GM12873 (cell line): Measurements from ENCODE around the gene ACSS2.

Source experiments
- CTCF ChIP-seq: IDR thresholded peaks from 2 replicates; pipeline ENCODE4 v1.5.1; 2012; ENCODE audit warnings: low read depth, mild to moderate bottlenecking, moderate library complexity, low read length, control low read depth; ENCODE audit not compliant: insufficient read depth; ENCODE audit errors: missing control alignments

The ACSS2 gene

GRCh38 chr20:34863421-34863965 is 12.9 kb upstream of the ACSS2 start:
- no peak for TF ChIP-seq CTCF

GRCh38 chr20:34864216-34864615 is 12.2 kb upstream of the ACSS2 start:
- no peak for TF ChIP-seq CTCF

- TF ChIP-seq CTCF, result no peak
These were observed 5.0 kb upstream of the ACSS2 start for GRCh38 chr20:34871320-34871926.

GRCh38 chr20:34871966-34872621 is 4.3 kb upstream of the ACSS2 start:
- no peak for TF ChIP-seq CTCF

GRCh38 chr20:34872622-34873224 is 3.7 kb upstream of the ACSS2 start, which contains the start of gene GGT7:
Gene GGT7, minus strand, starts transcription at chr20:34872856. Its CDS starts 41 bp downstream, at chr20:34872815.
- TF ChIP-seq CTCF, result peak; percentile 70

GRCh38 chr20:34873583-34874093 is 2.8 kb upstream of the ACSS2 start:
- TF ChIP-seq CTCF, result no peak

GRCh38 chr20:34874094-34874654 is 2.2 kb upstream of the ACSS2 start:
- peak; percentile 85 for TF ChIP-seq CTCF
